GM23338 (cell line): Measurements from ENCODE around the gene B3GNT9. TPM values are rescaled to one million over a fixed set of nuclear protein-coding genes. Genes with fewer than 3 reads are reported as not detected.

Source experiments
- ATAC-seq: fragments of 200-7000 bp; cut with Tn5 transposase; 3 replicates; pipeline ENCODE4 v1.9.1; 2020
- DNase-seq: peaks from one replicate; pipeline ENCODE4 v3.0.0-alpha.2; 2015; ENCODE audit warnings: low spot score
- H2AFZ ChIP-seq: fragments of 200-600 bp; sonication (generic); 2 replicates; pipeline ENCODE4 v1.8.0; 2016; ENCODE audit warnings: antibody characterized with exemption, mild to moderate bottlenecking, moderate library complexity
- H3F3A ChIP-seq: fragments of 200-600 bp; sonication (generic); replicated peaks from 2 replicates; pipeline ENCODE4 v1.8.0; 2017; ENCODE audit warnings: antibody characterized with exemption, mixed run types, low read depth
- H3K27ac ChIP-seq: fragments of 200-600 bp; sonication (generic); 2 replicates; pipeline ENCODE4 v1.6.1; 2016; ENCODE audit warnings: low read depth
- H3K27me3 ChIP-seq: fragments of 200-600 bp; sonication (generic); 2 replicates; pipeline ENCODE4 v1.8.0; 2016; ENCODE audit warnings: mild to moderate bottlenecking, mixed run types, moderate library complexity; ENCODE audit not compliant: insufficient read depth
- H3K36me3 ChIP-seq: fragments of 200-600 bp; sonication (generic); 2 replicates; pipeline ENCODE4 v1.8.0; 2016; ENCODE audit warnings: mild to moderate bottlenecking; ENCODE audit not compliant: insufficient read depth
- H3K4me1 ChIP-seq: fragments of 200-600 bp; sonication (generic); 2 replicates; pipeline ENCODE4 v1.8.0; 2016; ENCODE audit warnings: mild to moderate bottlenecking, moderate library complexity; ENCODE audit not compliant: insufficient read depth
- H3K4me2 ChIP-seq: fragments of 200-600 bp; sonication (generic); 2 replicates; pipeline ENCODE4 v1.7.1; 2017; ENCODE audit warnings: mixed run types
- H3K4me3 ChIP-seq: fragments of 200-600 bp; sonication (generic); 2 replicates; pipeline ENCODE4 v1.6.1; 2016; ENCODE audit warnings: mixed run types
- H3K79me2 ChIP-seq: fragments of 200-600 bp; sonication (generic); replicated peaks from 2 replicates; pipeline ENCODE4 v1.8.0; 2017; ENCODE audit warnings: mild to moderate bottlenecking; ENCODE audit not compliant: insufficient read depth
- H3K9me2 ChIP-seq: fragments of 200-600 bp; sonication (generic); 2 replicates; pipeline ENCODE4 v1.8.0; 2017; ENCODE audit not compliant: insufficient read depth
- H4K20me1 ChIP-seq: fragments of 200-600 bp; sonication (generic); replicated peaks from 2 replicates; pipeline ENCODE4 v1.8.0; 2017; ENCODE audit warnings: mild to moderate bottlenecking; ENCODE audit not compliant: insufficient read depth
- H3K27ac Mint-ChIP-seq: 2 replicates; pipeline ENCODE4 v1.8.0; 2020; ENCODE audit warnings: inconsistent platforms, mild to moderate bottlenecking, moderate library complexity, mixed read lengths
- H3K27me3 Mint-ChIP-seq: 3 replicates; pipeline ENCODE4 v1.8.0; 2022; ENCODE audit warnings: low read depth, mild to moderate bottlenecking, moderate library complexity, mixed read lengths, inconsistent platforms; ENCODE audit not compliant: insufficient read depth, poor library complexity
- H3K36me3 Mint-ChIP-seq: 3 replicates; pipeline ENCODE4 v1.8.0; 2021; ENCODE audit warnings: low read depth, mild to moderate bottlenecking, inconsistent platforms, moderate library complexity, mixed read lengths
- H3K4me1 Mint-ChIP-seq: 3 replicates; pipeline ENCODE4 v1.8.0; 2020; ENCODE audit warnings: mild to moderate bottlenecking, inconsistent platforms, mixed read lengths
- H3K4me3 Mint-ChIP-seq: 3 replicates; pipeline ENCODE4 v1.8.0; 2021; ENCODE audit warnings: moderate library complexity, mild to moderate bottlenecking, inconsistent platforms, mixed read lengths
- H3K9me3 Mint-ChIP-seq: 3 replicates; pipeline ENCODE4 v1.8.0; 2020; ENCODE audit warnings: moderate library complexity, mild to moderate bottlenecking, inconsistent platforms, mixed read lengths
- CREB1 ChIP-seq: fragments of 250-450 bp; sonication (Bioruptor Pico); IDR thresholded peaks from 2 replicates; pipeline ENCODE4 v1.5.0; 2020; ENCODE audit warnings: low read depth, mild to moderate bottlenecking, moderate library complexity
- CTCF ChIP-seq, 2 experiments: fragments of 200-600 bp in 1 of 2; sonication (generic) in 1 of 2; conservative IDR thresholded peaks; 2 replicates each; pipeline versions ENCODE4 v1.5.1 to v1.6.1; 2016 to 2017; ENCODE audit warnings: antibody characterized with exemption in 2 of 2, low read depth in 2 of 2, mild to moderate bottlenecking in 2 of 2, moderate library complexity in 1 of 2
- ETS1 ChIP-seq: IDR thresholded peaks from 2 replicates; pipeline ENCODE4 v1.6.1; 2016; ENCODE audit warnings: antibody characterized with exemption
- EZH2 ChIP-seq: fragments of 200-600 bp; sonication (generic); IDR thresholded peaks from one replicate; pipeline ENCODE4 v1.8.0; 2017; ENCODE audit warnings: antibody characterized with exemption, mild to moderate bottlenecking, low read depth; ENCODE audit not compliant: unreplicated experiment
- EZH2phosphoT487 ChIP-seq: fragments of 200-600 bp; sonication (generic); IDR thresholded peaks from one replicate; pipeline ENCODE4 v1.8.1; 2018; ENCODE audit warnings: antibody characterized with exemption; ENCODE audit not compliant: unreplicated experiment
- JUNB ChIP-seq: IDR thresholded peaks from one replicate; pipeline ENCODE4 v1.6.1; 2016; ENCODE audit warnings: antibody characterized with exemption; ENCODE audit not compliant: unreplicated experiment
- NANOG ChIP-seq: IDR thresholded peaks from 2 replicates; pipeline ENCODE4 v1.6.1; 2016; ENCODE audit warnings: antibody characterized with exemption, borderline replicate concordance
- POLR2AphosphoS5 ChIP-seq: IDR thresholded peaks from 2 replicates; pipeline ENCODE4 v1.6.1; 2016; ENCODE audit warnings: antibody characterized with exemption, low read depth
- STAT1 ChIP-seq: IDR thresholded peaks from one replicate; pipeline ENCODE4 v1.6.1; 2016; ENCODE audit warnings: antibody characterized with exemption; ENCODE audit not compliant: unreplicated experiment
- ZNF114 ChIP-seq: fragments of 250-450 bp; sonication (Bioruptor Pico); IDR thresholded peaks from 2 replicates; pipeline ENCODE4 v1.5.0; 2020; ENCODE audit warnings: mild to moderate bottlenecking, moderate library complexity
- ZNF331 ChIP-seq: fragments of 250-450 bp; sonication (Bioruptor Pico); IDR thresholded peaks from 2 replicates; pipeline ENCODE4 v1.5.0; 2020; ENCODE audit warnings: low read depth, mild to moderate bottlenecking, moderate library complexity
- ZNF462 ChIP-seq: fragments of 250-450 bp; sonication (Bioruptor Pico); IDR thresholded peaks from 2 replicates; pipeline ENCODE4 v1.5.0; 2020; ENCODE audit warnings: mild to moderate bottlenecking, moderate library complexity
- polyA plus RNA-seq: library from polyadenylated mRNA; unstranded; fragments of >200 nt; fragmentation: Nextera tagmentation; extraction: Ambion mirVana; gene quantifications from 2 replicates; pipeline ENCODE4 v1.2.1, GENCODE V29; 2016
- total RNA-seq: library from RNA; depleted of rRNA; stranded (reverse); fragments of >200 nt; shearing (Covaris generic); gene quantifications from 2 replicates; pipeline ENCODE4 v1.2.3, GENCODE V29; 2014
- TF ChIP-seq, protein P1 (sequence below): IDR thresholded peaks from one replicate; pipeline ENCODE4 v1.6.1; 2018; ENCODE audit warnings: antibody characterized with exemption; ENCODE audit not compliant: unreplicated experiment

B3GNT9 gene
- total and polyA plus RNA-seq, 2 experiments from 2014 or later: 0.99 to 7.0 TPM

- no peak for TF ChIP-seq POLR2AphosphoS5
- no peak for TF ChIP-seq ETS1
- TF ChIP-seq EZH2: no peak
- TF ChIP-seq EZH2phosphoT487: no peak
- no peak for TF ChIP-seq ZNF114 (CRISPR knock-in tag)
- TF ChIP-seq STAT1: no peak
- no peak for TF ChIP-seq ZNF462 (CRISPR knock-in tag)
- no peak for TF ChIP-seq NANOG
- TF ChIP-seq CREB1: no peak
- TF ChIP-seq, protein P1, sequence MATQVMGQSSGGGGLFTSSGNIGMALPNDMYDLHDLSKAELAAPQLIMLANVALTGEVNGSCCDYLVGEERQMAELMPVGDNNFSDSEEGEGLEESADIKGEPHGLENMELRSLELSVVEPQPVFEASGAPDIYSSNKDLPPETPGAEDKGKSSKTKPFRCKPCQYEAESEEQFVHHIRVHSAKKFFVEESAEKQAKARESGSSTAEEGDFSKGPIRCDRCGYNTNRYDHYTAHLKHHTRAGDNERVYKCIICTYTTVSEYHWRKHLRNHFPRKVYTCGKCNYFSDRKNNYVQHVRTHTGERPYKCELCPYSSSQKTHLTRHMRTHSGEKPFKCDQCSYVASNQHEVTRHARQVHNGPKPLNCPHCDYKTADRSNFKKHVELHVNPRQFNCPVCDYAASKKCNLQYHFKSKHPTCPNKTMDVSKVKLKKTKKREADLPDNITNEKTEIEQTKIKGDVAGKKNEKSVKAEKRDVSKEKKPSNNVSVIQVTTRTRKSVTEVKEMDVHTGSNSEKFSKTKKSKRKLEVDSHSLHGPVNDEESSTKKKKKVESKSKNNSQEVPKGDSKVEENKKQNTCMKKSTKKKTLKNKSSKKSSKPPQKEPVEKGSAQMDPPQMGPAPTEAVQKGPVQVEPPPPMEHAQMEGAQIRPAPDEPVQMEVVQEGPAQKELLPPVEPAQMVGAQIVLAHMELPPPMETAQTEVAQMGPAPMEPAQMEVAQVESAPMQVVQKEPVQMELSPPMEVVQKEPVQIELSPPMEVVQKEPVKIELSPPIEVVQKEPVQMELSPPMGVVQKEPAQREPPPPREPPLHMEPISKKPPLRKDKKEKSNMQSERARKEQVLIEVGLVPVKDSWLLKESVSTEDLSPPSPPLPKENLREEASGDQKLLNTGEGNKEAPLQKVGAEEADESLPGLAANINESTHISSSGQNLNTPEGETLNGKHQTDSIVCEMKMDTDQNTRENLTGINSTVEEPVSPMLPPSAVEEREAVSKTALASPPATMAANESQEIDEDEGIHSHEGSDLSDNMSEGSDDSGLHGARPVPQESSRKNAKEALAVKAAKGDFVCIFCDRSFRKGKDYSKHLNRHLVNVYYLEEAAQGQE: no peak
- no peak for TF ChIP-seq ZNF331 (CRISPR knock-in tag)
- TF ChIP-seq JUNB: no peak
- no peak for TF ChIP-seq CTCF (conservative IDR thresholded peaks at IDR 0.05; ENCODE audit: low read depth in 2 of 2)
- H3K36me3 ChIP-seq: peaks cover 21% of the 10 kb centered on the region; the same call in 1 of the 2 replicates
- H3K27ac Mint-ChIP-seq: no peak overlapping the region
These were observed 13.2 kb downstream of the B3GNT9 start for GRCh38 chr16:67137605-67138004.

More at GRCh38 chr16:67137605-67138004, 13.2 kb downstream of the B3GNT9 start:
- Mint-ChIP-seq H3K9me3 (no peaks in the 10 kb centered on the region), H3K27me3 (peaks cover 1% of the 10 kb centered on the region), H3K4me1 (no peaks in the 10 kb centered on the region), H3K4me3 (no peak overlapping the region), H3K36me3 (peaks cover 51% of the 10 kb centered on the region)
- Histone ChIP-seq H3F3A (no peaks in the 10 kb centered on the region), H3K27ac (no peak overlapping the region), H3K4me1 (no peaks in the 10 kb centered on the region), H3K27me3 (no peaks in the 10 kb centered on the region), H3K79me2 (no peaks in the 10 kb centered on the region), H4K20me1 (peaks cover 5% of the 10 kb centered on the region; the same call in 1 of the 2 replicates), H2AFZ (no peak overlapping the region), H3K9me2 (no peaks in the 10 kb centered on the region), H3K4me3 (no peak overlapping the region), H3K4me2 (no peak overlapping the region)
- no peak for ATAC-seq
- DNase-seq: no peak
